ENCODE measurements around the gene DENND1A.

Gene DENND1A

DNA sequence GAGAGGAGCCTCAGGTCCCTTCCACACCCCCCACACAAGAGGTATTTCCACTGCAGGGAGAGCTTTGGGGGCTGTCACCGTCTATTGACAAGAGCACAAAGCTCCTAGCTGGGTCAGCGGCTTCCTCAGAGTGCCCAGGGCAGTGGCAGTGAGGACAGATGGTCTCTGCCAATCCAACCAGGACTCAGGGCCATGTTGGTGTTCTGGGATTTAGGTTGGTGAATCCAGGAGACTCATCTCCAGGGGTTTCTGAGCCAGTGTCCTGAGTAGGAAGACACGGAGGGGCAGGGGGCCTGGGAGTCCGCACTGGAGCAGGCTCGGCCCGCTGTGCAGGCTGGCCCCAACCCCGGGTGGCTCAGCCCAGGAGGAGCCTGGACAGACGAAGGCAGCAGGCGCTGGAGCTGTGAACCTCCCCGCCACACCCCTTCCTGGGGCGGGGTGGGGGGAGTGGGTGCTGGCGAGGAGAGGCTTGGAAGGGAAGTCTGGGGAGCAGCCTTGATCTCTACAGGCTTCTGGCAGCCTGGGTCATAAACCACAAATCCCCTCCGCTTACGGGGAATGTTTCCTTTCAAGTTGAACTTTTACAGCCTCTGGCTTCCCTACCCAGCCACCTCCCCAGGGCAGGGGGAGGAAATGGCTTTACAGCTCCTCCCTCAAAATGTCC lies 554.3 kb downstream of the DENND1A start:
- DNase-seq = peak; percentile 85 to 88

GRCh38 chr9:123373946-123374345 lies 556.0 kb downstream of the DENND1A start:
- no peak for DNase-seq

GRCh38 chr9:123373447-123373923 lies 556.4 kb downstream of the DENND1A start:
- DNase-seq = no peak

GRCh38 chr9:123372766-123373446 lies 557.0 kb downstream of the DENND1A start:
- no peak for DNase-seq

GRCh38 chr9:123371805-123372590 lies 557.9 kb downstream of the DENND1A start:
- no peak for DNase-seq

DNA sequence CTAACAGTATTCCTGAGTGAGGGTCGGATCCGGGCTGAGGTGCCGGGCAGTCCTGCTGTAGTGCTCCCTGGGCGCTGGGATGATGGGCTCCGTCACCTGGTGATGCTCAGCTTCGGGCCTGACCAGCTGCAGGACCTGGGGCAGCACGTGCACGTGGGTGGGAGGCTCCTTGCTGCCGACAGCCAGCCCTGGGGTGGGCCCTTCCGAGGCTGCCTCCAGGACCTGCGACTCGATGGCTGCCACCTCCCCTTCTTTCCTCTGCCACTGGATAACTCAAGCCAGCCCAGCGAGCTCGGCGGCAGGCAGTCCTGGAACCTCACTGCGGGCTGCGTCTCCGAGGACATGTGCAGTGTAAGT lies 558.7 kb downstream of the DENND1A start:
- DNase-seq = no peak

GRCh38 chr9:123370526-123371227 lies 559.2 kb downstream of the DENND1A start:
- no peak for DNase-seq

- no peak for DNase-seq
Measured at GRCh38 chr9:123370108-123370507, 559.8 kb downstream of the DENND1A start.

GRCh38 chr9:123369296-123369695 lies 560.6 kb downstream of the DENND1A start:
- no peak for DNase-seq

GRCh38 chr9:123368536-123369153 lies 561.3 kb downstream of the DENND1A start:
- DNase-seq = no peak

DNA sequence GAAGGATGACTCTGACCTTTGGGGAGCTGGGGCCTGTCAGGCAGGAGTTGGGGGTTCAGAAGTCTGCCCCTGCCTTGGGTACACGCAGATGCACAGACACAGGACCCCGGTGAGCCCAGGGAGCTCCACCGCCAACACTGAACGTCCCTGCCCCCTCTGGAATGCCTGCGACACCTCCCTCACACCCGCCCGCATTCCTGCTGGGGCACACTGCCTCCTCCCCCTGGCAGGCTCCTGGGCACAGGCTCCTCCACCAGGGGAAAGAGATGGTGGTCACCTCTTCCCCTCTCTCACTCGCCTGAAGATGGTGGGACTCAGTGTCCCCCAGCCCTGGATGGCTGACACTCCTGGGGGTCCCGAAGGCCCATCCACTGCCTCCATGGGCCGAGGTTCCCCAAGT lies 561.9 kb downstream of the DENND1A start:
- DNase-seq = no peak

DNA sequence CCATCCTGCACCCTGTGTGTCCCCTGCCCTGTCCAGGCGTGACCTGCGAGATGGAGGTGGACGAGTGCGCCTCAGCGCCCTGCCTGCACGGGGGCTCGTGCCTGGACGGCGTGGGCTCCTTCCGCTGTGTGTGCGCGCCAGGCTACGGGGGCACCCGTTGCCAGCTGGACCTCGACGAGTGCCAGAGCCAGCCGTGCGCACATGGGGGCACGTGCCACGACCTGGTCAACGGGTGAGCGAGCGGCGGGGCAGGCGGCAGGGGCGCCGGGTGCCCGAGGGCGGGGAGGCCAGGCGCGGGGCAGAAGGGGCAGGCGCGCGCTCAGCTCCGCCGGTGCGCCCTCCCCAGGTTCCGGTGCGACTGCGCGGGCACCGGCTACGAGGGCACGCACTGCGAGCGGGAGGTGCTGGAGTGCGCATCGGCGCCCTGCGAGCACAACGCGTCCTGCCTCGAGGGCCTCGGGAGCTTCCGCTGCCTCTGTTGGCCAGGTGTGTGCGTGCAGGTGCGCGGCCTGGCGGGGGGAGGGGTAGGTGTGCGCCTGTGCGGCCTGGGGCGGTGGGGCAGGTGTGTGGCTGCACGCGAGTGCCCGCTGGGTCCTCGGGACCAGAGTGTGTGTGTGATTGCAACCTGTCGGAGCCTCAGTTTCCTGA lies 563.9 kb downstream of the DENND1A start:
- no peak for DNase-seq

GRCh38 chr9:123365287-123365880 lies 564.5 kb downstream of the DENND1A start:
- peak; percentile 23 to 24 for DNase-seq

- DNase-seq = no peak
Measured at GRCh38 chr9:123364241-123364824, 565.6 kb downstream of the DENND1A start.

- DNase-seq = no peak
Measured at GRCh38 chr9:123362856-123363255, 567.1 kb downstream of the DENND1A start.

DNA sequence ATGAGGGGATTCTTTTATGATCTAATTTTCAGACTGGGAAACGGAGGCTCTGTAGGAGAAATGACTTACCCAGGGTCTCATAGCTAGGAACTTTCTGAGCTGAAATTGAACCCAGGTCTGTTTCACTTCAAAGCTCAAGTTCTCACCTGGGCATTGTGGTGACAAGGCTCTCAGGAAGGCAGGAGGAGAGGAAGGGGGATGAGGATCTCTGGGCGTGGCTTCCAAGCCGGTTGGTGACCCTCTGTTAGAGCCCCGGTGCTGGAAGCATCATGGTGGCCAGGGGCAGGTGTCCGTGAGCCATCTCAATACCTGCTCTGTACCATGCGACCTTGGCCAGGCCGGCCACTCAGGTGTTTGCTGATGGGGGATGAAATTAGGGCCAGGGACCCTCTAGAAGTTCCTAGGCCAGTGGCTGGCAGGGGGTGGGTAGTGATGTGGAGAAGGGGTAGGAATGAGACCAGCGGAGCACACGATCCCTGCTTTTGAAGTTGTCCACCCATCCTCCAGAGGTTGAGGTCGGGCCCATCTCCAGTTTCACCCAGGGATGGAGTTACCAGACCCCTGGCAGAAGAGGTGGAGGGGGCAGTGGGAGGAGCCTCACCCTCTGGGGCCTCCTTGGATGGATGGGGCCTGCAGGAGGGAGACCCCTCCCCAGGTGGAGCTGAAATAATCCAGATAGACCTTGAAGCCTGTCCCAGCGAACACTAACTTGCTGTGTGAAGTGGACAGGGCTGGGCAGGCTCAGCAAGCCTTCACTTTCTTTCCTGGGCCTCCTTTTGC lies 568.0 kb downstream of the DENND1A start:
- DNase-seq = no peak

- DNase-seq = no peak
Measured at GRCh38 chr9:123361086-123361730, 568.7 kb downstream of the DENND1A start.

DNA sequence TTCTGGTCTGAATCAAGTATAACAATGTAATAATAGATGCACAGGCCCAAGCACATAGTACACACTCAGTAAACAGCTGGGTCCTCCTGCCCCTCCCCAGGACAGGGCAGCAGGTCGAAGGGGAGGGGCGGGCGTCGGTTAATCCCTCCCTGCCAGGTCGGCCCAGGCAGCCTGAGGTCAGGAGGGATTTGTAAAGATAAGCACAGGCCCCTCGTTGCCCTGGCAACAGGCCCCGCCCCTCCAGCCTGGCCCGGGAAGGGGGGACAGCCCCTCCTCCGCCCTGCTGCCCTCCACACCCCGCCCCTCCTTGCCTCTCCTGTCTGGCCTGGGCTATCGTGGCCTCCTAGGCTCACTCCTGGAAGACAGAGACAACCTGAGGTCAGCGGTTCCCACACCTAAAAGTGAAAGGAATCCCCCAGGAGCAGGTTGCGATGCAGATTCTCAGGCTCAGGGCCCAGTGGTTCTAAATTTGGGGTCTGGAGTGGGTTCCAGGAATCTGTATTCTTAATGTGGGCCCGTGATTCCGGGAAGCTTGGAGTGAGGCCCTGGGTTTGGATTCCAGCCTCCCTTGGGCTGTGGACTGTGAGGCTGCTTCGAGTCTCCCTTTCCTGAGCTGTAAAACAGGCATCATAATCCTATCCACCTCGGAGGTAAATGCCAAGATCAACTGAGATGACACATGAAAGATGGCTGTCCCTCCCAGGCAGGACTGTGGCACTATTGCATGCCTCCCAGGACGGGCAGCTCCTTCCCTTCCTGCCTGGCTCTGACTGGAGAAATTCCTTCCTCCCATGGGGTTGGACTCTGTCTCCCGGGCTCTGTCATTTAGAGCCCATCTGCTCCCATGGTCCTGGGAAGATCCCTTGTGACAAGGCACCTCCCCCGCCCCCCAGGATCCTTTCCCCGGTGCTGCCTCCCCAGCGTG lies 569.5 kb downstream of the DENND1A start:
- DNase-seq = no peak

DNA sequence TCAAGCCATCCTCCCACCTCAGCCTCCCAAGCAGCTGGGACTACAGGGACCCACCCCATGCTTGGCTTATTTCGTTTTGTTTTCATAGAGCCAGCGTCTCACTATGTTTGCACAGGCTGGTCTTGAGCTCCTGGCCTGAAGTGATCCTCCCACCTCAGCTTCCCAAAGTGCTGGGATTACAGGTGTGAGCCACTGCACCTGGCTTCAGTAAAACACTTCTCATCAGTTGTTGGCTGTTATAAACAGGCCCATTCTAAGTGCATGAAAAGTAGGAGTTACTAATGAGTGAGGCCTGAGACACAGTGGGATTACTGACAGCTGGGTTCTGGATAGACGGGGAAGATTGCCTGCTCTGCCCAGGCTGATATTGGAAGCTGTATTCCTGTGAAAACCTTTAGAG lies 570.4 kb downstream of the DENND1A start:
- DNase-seq = no peak

Measured in Kasumi-1 (cell line).